GM18861 (cell line): ENCODE results near the gene SLC35G2.
"Not testable (repeated sequence)": the region's sequence is repeated elsewhere in the genome, so short reads cannot be mapped to it uniquely, and the experiment has no call there.

ENCODE experiments used
- ATAC-seq: cut with Tn5 transposase; IDR thresholded peaks from one replicate; pipeline ENCODE4 v1.9.1; 2021; ENCODE audit not compliant: unreplicated experiment

The SLC35G2 gene

DNA sequence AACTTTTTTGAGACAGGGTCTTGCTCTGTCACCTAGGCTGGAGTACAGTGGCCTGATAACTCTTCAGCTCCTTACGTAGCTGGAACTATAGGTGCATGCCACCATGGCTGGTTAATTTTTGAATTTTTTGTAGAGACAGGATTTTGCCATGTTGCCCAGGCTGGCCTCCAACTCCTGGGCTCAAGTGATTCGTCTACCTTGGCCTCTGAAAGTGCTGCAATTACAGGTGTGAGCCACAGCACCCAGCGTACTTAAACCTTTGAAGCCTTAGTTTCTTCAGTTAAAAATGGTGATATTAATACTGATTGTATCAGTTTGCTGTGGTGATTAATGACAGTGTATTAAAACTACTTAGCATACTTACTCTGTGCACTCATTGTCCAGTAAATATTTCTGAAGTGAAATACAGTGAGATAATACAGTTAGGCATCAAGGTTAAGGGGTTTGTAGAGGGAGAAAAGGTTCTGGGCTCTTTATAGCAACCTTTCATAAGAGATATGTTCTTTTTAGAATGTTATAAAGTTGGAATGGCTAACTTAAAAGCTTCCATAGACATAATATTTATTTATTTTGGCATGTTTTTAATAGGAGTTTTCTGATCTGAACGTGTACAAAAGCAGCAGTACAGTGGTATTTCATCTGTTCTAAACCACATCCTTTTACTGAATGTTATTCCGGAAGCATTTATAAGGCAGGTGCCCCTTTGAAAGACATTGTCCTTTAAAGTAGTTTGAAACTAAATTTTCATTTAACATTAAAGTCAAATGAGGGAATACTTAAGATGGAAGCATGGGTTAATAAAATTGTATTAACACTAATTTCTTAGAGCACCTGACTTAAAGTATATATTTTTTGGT, 66.7 kb downstream of the SLC35G2 start:
- no peak for ATAC-seq

DNA sequence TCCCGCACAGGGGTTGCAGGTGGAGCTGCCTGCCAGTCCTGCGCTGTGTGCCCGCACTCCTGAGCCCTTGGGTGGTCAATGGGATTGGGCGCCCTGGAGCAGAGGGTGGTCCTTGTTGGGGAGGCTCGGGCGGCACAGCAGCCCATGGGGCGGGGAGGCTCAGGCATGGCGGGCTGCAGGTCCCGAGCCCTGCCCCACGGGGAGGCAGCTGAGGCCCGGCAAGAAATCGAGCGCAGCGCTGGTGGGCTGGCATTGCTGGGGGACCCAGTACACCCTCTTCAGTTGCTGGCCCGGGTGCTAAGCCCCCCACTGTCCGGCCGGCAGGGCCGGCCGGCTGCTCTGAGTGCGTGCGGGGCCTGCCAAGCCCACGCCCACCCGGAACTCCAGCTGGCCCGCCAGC, 71.0 kb downstream of the SLC35G2 start:
- ATAC-seq: no peak

DNA sequence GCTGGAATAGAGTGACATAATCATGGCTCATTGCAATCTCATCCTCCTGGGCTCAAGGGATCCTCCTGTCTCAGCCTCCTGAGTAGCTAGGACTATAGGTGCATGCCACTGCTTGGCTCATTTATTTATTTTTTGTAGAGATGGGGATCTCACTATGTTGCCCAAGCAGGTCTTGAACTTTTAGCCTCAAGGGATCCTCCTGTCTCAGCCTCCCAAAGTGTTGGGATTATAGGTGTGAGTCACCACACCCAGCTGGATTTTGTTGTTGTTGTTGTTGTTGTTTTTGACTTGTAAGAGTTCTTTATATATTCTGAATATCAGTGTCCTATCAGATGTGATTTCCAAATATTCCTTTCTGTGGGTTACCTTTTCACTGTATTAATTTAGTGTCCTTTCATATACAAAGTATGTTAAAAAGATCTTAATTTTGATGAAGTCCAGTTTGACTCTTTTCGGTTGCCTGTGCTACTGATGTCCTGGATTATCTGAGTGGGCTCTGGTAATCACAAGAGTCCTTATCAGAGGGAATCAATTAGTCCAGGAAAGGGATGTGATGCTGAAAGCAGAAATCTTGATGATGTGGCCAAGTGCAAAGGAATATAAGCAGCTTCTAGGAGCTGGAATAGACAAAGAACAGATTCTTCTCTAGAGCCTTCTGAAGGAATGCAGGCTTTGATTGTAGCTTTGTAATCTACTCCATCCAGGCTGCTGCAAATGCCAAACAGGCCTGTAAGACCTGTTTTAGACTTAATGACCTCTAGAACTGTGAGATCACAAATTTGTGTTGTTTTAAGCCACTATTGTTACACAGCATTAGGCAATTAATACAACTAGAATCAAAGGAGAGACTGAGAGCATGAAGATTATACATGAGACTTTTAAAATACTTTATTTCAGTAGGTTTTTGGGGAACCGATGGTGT, 73.3 kb downstream of the SLC35G2 start:
- no peak for ATAC-seq

DNA sequence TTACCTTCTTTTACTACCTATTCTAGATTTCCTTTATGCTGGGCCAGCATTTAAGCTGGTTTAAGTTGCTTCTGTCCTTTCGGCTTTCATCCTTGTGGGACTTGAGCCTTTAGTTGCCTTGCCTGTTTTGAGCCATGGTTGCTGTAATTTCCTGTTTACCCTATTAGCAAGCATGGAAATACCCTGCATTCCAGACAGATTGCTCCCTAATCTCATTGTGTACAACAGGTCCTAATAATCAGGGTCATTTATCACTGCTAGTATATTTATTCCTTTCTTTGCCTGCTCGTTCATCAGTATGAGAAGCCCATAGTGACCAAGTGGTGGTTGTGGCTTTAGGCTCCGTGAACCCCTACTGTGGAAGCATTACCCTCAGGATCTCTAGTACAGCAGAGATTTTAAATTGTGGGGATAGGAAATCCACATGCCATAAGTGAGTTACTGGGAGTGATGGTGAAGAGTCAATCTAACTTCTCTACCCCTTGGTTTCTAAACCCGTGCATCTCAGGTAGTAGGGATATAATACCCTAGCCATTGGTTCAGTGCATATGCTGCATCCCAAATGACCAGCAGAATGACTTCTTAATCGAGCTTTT, 75.0 kb downstream of the SLC35G2 start:
- ATAC-seq: no peak

DNA sequence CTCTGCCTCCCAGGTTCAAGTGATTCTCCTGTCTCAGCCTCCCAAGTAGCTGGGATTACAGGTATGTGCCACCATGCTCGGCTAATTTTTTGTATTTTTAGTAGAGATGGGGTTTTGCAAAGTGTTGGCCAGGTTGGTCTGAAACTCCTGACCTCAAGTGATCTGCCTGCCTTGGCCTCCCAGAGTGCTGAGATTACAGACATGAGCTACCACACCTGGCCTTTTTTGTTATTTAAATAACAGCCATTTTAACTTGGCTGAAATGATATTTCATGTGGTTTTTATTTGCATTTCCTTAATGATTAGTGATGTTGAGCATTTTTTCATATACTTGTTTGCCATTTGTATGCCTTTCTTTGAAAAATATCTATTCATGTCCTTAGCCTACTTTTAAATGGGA, 78.2 kb downstream of the SLC35G2 start:
- not testable (repeated sequence) for ATAC-seq

DNA sequence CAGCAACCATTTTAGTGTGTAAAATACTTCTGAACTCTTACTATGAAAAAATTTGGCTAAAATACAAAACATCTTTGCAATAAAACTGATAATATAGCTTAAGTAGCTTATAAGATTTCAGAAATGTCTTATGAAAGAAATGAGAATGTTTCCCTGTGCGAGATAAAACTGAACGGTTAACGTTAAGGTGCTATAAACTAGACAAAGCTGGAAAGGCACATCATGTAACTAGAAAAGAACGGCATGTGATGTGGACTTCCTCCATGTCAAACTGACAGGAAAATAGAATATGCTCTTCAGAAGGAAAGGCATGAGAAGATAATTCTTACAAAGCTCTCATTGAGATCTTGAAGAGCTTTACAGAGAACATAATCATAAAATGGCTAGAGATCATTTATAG, 79.6 kb downstream of the SLC35G2 start:
- no peak for ATAC-seq

DNA sequence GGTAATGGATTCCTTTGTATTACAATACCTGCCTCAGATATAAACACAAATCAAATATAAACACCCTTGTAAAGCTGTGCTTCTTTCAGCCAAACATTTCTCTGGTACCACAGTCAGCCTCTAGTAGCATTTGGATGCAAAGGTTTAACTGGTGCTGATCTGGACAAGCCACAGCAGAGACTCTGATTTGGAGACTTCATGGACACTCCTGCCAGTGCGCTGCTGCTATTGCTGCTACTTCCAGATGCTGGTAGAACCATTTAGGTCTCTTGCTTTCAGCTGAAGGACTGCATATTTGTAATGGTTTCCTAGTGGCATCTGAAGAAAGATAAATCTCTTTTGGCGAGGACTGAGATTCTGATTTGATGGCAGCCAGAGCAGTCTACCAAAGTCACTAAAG, 80.0 kb downstream of the SLC35G2 start:
- ATAC-seq: no peak

DNA sequence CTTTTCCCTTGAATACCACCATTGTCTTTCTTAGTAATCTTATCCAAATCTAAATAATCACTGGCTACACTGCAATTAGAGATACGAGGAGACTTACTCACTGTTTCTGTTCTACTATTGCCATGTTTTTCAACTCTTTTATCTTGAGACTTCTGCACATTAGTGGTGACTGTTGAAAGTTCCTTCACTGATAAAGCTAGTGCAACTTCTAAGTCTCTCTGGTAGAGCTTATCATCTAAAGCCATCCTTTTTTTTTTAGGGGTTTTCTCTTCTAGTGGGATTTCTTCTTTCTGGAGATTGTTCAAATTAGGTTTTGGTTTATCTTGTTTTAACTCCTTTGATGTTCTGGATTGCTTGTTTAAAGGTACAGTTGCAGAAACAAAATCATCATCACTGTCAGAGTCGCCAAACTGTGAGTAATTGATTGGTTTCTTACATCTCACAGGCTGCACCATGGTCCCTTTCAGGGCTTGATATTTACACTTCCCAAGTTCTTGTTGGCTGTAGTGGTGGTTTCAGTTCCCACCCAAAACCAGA, 80.8 kb downstream of the SLC35G2 start:
- ATAC-seq: no peak

DNA sequence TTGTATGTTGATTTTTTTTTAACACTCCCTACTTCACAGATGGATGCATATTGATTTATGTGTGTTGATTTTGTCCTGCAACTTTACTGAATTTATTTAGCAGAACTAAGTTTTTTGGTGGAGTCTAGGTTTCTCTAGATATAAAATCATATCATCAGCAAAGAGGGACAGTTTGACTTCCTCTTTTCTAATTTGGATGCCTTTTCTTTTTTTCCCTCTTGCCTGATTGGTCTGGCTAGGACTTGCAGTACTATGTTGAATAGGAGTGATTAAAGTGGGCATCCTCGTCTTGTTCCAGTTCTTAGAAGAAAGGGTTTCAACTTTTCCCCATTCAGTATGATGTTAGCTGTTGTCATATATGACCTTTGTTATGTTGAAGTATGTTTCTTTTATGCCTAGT, 81.8 kb downstream of the SLC35G2 start:
- ATAC-seq: not testable (repeated sequence)

DNA sequence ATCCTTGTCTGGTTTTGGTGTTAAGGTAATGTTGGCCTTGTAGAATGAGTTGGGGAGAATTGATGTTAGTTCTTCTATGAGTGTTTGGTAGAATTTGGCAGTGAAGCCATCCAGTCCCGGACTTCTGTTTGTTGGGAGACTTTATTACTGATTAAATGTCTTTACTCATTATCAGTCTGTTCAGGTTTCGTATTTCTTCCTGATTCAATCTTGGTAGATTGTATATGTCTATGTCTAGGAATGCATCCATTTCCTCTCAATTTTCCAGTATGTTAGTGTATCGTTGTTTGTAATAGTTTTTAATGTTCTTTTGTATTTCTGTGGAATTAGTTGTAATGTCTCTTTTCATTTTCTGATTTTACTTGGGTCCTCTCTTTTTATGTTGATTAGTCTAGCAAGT, 82.5 kb downstream of the SLC35G2 start:
- ATAC-seq: no peak

DNA sequence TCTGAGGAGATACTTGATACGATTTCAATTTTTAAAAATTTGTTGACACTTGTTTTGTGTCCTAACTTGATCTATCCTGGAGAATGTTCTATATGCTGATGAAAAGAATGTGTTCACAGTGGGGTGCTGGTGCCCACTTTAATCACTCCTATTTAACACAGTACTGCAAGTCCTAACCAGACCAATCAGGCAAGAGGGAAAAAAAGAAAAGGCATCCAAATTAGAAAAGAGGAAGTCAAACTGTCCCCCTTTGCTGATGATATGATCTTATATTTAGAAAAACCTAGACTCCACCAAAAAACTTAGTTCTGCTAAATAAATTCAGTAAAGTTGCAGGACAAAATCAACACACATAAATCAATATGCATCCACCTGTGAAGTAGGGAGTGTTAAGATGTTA, 83.6 kb downstream of the SLC35G2 start:
- not testable (repeated sequence) for ATAC-seq

DNA sequence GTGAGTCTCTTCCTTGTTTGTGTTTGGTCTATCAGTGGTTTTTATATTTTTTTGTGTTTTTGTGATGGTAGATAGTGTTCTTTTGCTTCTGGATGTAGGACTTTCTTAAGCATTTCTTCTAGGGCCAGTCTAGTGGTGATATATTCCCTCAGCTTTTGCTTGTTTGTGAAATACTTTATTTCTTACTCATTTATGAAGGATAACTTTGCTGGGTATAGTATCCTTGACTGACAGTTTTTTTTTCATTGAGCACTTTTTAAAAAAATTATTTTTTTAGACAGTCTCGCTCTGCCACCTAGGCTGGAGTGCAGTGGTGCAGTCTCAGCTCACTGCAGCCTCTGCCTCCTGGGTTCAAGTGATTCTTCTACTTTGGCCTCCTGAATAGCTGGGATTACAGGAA, 85.0 kb downstream of the SLC35G2 start:
- ATAC-seq: no peak

DNA sequence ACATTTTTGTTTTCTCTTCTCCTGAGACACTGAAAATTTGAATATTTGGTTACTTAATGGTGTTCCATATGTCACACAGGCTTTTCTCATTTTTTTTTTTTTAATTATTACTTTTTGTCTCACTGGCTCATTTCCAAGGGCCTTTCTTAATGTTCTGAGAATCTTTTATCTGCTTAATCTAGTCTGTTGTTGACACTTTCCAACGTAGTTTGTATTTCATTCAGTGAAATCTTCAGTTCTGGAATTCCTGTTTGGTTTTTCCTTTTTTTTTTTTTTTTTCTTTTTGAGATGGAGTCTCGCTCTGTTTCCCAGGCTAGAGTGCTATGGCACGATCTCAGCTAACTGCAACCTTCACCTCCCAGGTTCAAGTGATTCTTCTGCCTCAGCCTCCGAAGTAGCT, 85.8 kb downstream of the SLC35G2 start:
- no peak for ATAC-seq
